Esophagus muscularis mucosa (tissue), 3 donors: ENCODE data around the gene PTH.

ENCODE experiments used
- POLR2AphosphoS5 ChIP-seq, 2 donors: sonication (generic); formaldehyde crosslinking; IDR thresholded peaks; one replicate each; pipeline ENCODE4 v1.6.1; 2017; ENCODE audit warnings: antibody characterized with exemption in 2 of 2
- TF ChIP-seq, protein P1 (sequence below), 3 experiments: fragments of 200-600 bp in 2 of 3; fragments of 450-650 bp in 1 of 3; sonication (generic) in 2 of 3; IDR thresholded peaks; one replicate each; pipeline ENCODE4 v1.5.1; 2017 to 2019; ENCODE audit warnings: antibody characterized with exemption in 3 of 3, mild to moderate bottlenecking in 2 of 3, moderate library complexity in 1 of 3

DNA sequence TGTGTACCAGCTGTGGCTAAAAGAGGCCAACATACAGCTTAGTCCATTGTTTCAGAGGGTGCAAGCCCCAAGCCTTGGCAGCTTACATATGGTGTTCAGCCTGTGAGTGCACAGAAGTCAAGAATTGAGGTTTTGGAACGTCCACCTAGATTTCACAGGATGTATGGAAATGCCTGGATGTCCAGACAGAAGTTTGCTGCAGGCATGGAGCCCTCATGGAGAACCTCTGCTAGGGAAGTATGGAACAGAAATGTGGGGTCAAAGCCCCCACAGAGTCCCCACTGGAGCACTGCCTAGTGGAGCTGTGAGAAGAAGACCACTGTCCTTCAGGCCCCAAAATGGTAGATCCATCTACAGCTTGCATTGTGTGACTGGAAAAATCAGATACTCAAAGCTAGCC is 42.2 kb upstream of the PTH start:
- TF ChIP-seq, protein P1, sequence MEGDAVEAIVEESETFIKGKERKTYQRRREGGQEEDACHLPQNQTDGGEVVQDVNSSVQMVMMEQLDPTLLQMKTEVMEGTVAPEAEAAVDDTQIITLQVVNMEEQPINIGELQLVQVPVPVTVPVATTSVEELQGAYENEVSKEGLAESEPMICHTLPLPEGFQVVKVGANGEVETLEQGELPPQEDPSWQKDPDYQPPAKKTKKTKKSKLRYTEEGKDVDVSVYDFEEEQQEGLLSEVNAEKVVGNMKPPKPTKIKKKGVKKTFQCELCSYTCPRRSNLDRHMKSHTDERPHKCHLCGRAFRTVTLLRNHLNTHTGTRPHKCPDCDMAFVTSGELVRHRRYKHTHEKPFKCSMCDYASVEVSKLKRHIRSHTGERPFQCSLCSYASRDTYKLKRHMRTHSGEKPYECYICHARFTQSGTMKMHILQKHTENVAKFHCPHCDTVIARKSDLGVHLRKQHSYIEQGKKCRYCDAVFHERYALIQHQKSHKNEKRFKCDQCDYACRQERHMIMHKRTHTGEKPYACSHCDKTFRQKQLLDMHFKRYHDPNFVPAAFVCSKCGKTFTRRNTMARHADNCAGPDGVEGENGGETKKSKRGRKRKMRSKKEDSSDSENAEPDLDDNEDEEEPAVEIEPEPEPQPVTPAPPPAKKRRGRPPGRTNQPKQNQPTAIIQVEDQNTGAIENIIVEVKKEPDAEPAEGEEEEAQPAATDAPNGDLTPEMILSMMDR (IDR thresholded peaks at IDR 0.05): no peak
- no peak for TF ChIP-seq POLR2AphosphoS5 (IDR thresholded peaks at IDR 0.05)
